ENCODE data around the gene GRM1.

Gene GRM1

GRCh38 chr6:146065690-146066089 is 36.8 kb downstream of the GRM1 start:
- no peak for TF ChIP-seq POLR2A (IDR thresholded peaks at IDR 0.05; ENCODE audit: low read length)
- no peak for TF ChIP-seq GATA1 (IDR thresholded peaks at IDR 0.05; ENCODE audit: low read depth, low read length)
- DNase-seq, result no peak

- TF ChIP-seq POLR2A (IDR thresholded peaks at IDR 0.05; ENCODE audit: low read length) (no peak), GATA1 (IDR thresholded peaks at IDR 0.05; ENCODE audit: low read depth, low read length) (no peak)
Observed at GRCh38 chr6:146066506-146066905, 37.6 kb downstream of the GRM1 start.

GRCh38 chr6:146071781-146072180 is 42.9 kb downstream of the GRM1 start:
- TF ChIP-seq POLR2A (IDR thresholded peaks at IDR 0.05; ENCODE audit: low read length) (no peak), GATA1 (IDR thresholded peaks at IDR 0.05; ENCODE audit: low read depth, low read length) (no peak)
- DNase-seq, result no peak

More at GRCh38 chr6:146066506-146066905, 37.6 kb downstream of the GRM1 start:
- DNase-seq, result no peak

GRCh38 chr6:146077992-146078391 is 49.1 kb downstream of the GRM1 start:
- DNase-seq, result no peak
- no peak for TF ChIP-seq POLR2A (IDR thresholded peaks at IDR 0.05; ENCODE audit: low read length)
- TF ChIP-seq GATA1 (IDR thresholded peaks at IDR 0.05; ENCODE audit: low read depth, low read length), result no peak

- no peak for TF ChIP-seq GATA1 (IDR thresholded peaks at IDR 0.05; ENCODE audit: low read depth, low read length)
- no peak for TF ChIP-seq POLR2A (IDR thresholded peaks at IDR 0.05; ENCODE audit: low read length)
- DNase-seq, result no peak
Observed at GRCh38 chr6:146087386-146087785, 58.5 kb downstream of the GRM1 start.

- no peak for DNase-seq
- TF ChIP-seq GATA1 (IDR thresholded peaks at IDR 0.05; ENCODE audit: low read depth, low read length), result no peak
- no peak for TF ChIP-seq POLR2A (IDR thresholded peaks at IDR 0.05; ENCODE audit: low read length)
Observed at GRCh38 chr6:146090474-146090873, 61.6 kb downstream of the GRM1 start.

GRCh38 chr6:146092961-146093686 is 64.3 kb downstream of the GRM1 start:
- no peak for DNase-seq
- TF ChIP-seq GATA1 (IDR thresholded peaks at IDR 0.05; ENCODE audit: low read depth, low read length) (no peak), POLR2A (IDR thresholded peaks at IDR 0.05; ENCODE audit: low read length) (no peak)

- no peak for DNase-seq
- TF ChIP-seq POLR2A (IDR thresholded peaks at IDR 0.05; ENCODE audit: low read length) (no peak), GATA1 (IDR thresholded peaks at IDR 0.05; ENCODE audit: low read depth, low read length) (no peak)
Observed at GRCh38 chr6:146095481-146095880, 66.6 kb downstream of the GRM1 start.

GRCh38 chr6:146097586-146097985 is 68.7 kb downstream of the GRM1 start:
- DNase-seq, result no peak
- TF ChIP-seq POLR2A (IDR thresholded peaks at IDR 0.05; ENCODE audit: low read length) (no peak), GATA1 (IDR thresholded peaks at IDR 0.05; ENCODE audit: low read depth, low read length) (no peak)

- TF ChIP-seq GATA1 (IDR thresholded peaks at IDR 0.05; ENCODE audit: low read depth, low read length) (no peak), POLR2A (IDR thresholded peaks at IDR 0.05; ENCODE audit: low read length) (no peak)
- DNase-seq, result no peak
Observed at GRCh38 chr6:146100776-146101175, 71.9 kb downstream of the GRM1 start.

GRCh38 chr6:146103416-146104072 is 74.7 kb downstream of the GRM1 start:
- DNase-seq, result no peak
- TF ChIP-seq POLR2A (IDR thresholded peaks at IDR 0.05; ENCODE audit: low read length) (no peak), GATA1 (IDR thresholded peaks at IDR 0.05; ENCODE audit: low read depth, low read length) (no peak)

GRCh38 chr6:146106532-146106931 is 77.7 kb downstream of the GRM1 start:
- no peak for TF ChIP-seq POLR2A (IDR thresholded peaks at IDR 0.05; ENCODE audit: low read length)
- TF ChIP-seq GATA1 (IDR thresholded peaks at IDR 0.05; ENCODE audit: low read depth, low read length), result no peak
- no peak for DNase-seq

- no peak for DNase-seq
- TF ChIP-seq POLR2A (IDR thresholded peaks at IDR 0.05; ENCODE audit: low read length), result no peak
- no peak for TF ChIP-seq GATA1 (IDR thresholded peaks at IDR 0.05; ENCODE audit: low read depth, low read length)
Observed at GRCh38 chr6:146110990-146111389, 82.1 kb downstream of the GRM1 start.

- DNase-seq, result no peak
Observed at GRCh38 chr6:146111881-146112450, 83.1 kb downstream of the GRM1 start.

More at GRCh38 chr6:146111881-146112450, 83.1 kb downstream of the GRM1 start:
- TF ChIP-seq GATA1 (IDR thresholded peaks at IDR 0.05; ENCODE audit: low read depth, low read length) (no peak), POLR2A (IDR thresholded peaks at IDR 0.05; ENCODE audit: low read length) (no peak)

Data from erythroblast (primary cell).